Measurements from ENCODE around the gene ITLN1. TPM values are rescaled to one million over a fixed set of nuclear protein-coding genes. Genes with fewer than 3 reads are reported as not detected.

ITLN1 gene
- total RNA-seq, 1 donor from 2014 or later = not detected

DNA sequence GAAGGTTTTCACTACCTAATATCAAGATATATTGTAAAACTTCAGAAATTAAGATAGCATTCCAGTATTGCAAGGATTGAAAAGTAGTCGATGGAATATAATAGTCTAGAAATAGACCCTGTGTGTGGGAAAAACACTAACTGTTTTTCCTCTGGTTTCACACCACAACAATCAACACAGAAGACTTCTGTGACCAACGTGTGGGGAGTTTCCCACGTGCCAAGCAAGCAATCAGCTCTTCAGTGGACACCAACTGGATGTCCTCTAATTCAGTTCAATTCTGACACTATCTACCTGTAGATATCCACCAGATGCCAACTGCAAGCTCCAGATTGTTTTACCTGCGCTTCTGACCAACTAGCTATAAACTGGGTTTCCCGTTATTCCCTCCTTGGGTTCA lies 34.4 kb downstream of the ITLN1 start:
- peaks cover 3% of the 10 kb centered on the region for H3K9me3 Mint-ChIP-seq
- H3K4me3 Mint-ChIP-seq = no peak overlapping the region
- no peak for DNase-seq (ENCODE audit: low spot score in 2 of 2, unreplicated experiment in 2 of 2)
- H3K27ac Mint-ChIP-seq = no peak overlapping the region
- H3K4me1 Mint-ChIP-seq = peaks cover 2% of the 10 kb centered on the region
- H3K27me3 Mint-ChIP-seq (ENCODE audit: low read depth) = peaks cover 16% of the 10 kb centered on the region
- TF ChIP-seq, protein P1, sequence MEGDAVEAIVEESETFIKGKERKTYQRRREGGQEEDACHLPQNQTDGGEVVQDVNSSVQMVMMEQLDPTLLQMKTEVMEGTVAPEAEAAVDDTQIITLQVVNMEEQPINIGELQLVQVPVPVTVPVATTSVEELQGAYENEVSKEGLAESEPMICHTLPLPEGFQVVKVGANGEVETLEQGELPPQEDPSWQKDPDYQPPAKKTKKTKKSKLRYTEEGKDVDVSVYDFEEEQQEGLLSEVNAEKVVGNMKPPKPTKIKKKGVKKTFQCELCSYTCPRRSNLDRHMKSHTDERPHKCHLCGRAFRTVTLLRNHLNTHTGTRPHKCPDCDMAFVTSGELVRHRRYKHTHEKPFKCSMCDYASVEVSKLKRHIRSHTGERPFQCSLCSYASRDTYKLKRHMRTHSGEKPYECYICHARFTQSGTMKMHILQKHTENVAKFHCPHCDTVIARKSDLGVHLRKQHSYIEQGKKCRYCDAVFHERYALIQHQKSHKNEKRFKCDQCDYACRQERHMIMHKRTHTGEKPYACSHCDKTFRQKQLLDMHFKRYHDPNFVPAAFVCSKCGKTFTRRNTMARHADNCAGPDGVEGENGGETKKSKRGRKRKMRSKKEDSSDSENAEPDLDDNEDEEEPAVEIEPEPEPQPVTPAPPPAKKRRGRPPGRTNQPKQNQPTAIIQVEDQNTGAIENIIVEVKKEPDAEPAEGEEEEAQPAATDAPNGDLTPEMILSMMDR (IDR thresholded peaks at IDR 0.05; ENCODE audit: unreplicated experiment) = no peak
- no peaks in the 10 kb centered on the region for H3K36me3 Mint-ChIP-seq

DNA sequence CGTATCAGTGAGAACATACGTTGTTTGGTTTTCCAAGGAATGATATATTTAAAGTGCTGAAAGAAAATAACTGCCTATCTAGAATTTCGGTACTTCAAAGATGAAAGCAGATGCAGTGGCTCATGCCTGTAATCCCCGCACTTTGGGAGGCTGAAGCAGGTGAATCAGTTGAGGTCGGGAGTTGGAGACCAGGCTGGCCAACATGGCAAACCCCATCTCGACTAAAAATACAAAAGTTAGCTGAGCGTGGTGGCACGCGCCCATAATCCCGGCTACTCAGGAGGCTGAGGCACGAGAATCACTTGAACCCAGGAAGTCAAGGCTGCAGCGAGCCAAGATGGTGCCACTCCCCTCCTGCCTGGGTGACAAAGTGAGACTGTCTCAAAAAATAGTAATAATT lies 38.7 kb downstream of the ITLN1 start:
- no peak for DNase-seq (ENCODE audit: low spot score in 2 of 2, unreplicated experiment in 2 of 2)
- Mint-ChIP-seq H3K36me3 (no peaks in the 10 kb centered on the region), H3K4me1 (peaks cover 25% of the 10 kb centered on the region), H3K9me3 (peaks cover 6% of the 10 kb centered on the region), H3K4me3 (no peak overlapping the region), H3K27ac (no peak overlapping the region), H3K27me3 (ENCODE audit: low read depth) (peaks cover 13% of the 10 kb centered on the region)
- TF ChIP-seq, protein P1 (IDR thresholded peaks at IDR 0.05; ENCODE audit: unreplicated experiment) = no peak

DNA sequence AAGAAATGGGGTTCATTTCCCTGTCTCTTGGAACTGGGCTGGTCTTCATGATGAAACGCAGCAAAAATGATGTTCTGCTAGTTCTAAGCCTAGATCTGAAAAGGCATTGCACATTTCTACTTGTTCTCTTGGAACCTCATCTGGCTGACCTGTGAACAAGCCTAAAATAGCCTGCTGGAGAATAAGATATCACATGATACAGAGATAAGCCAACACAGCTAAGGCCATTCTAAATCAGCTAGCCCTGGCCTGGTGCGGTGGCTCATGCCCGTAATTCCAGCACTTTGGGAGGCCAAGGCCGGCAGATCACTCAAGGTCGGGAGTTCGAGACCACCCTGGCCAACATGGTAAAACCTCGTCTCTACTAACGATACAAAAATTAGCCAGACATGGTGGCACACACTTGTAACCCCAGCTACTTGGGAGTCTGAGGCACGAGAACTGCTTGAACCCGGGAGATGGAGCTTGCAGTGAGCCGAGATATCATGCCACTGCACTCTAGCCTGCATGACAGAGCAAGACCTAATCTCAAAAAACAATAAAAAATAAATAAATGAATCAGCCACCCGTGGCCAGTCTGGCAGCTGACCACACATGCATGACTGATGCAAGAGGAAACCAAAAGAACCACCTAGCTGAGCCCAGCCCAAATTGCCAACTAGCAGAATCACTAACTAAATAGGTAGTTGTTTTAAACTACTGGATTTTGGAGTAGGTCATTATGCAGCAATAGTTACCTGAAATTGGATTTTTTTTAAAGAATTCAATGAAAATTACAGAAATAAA lies 40.3 kb downstream of the ITLN1 start:
- Mint-ChIP-seq H3K27me3 (ENCODE audit: low read depth) (peaks cover 8% of the 10 kb centered on the region), H3K27ac (no peak overlapping the region), H3K4me3 (no peak overlapping the region), H3K4me1 (peaks cover 25% of the 10 kb centered on the region), H3K9me3 (peaks cover 6% of the 10 kb centered on the region), H3K36me3 (no peaks in the 10 kb centered on the region)
- no peak for DNase-seq (ENCODE audit: low spot score in 2 of 2, unreplicated experiment in 2 of 2)
- TF ChIP-seq, protein P1 (IDR thresholded peaks at IDR 0.05; ENCODE audit: unreplicated experiment) = no peak

DNA sequence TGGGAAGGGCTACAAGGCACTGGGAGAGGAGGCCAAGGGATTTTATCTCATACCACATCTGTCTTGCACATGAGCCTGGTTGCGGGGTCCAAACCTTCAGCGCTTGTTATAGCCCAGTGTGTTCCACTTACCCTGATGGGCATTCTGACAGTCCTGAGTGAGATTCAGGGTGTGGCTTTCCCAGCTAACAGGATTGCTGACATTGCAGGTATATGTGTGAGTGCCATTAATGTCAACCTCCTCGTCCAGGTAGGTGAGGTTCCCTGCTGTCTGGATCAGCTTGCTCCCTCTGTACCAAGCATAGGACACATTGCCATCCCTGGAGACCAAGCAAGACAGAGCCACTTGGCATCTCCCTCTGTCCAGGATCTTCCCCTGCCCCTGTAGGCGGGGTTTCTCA lies 43.9 kb downstream of the ITLN1 start:
- H3K27me3 Mint-ChIP-seq (ENCODE audit: low read depth) = no peaks in the 10 kb centered on the region

DNA sequence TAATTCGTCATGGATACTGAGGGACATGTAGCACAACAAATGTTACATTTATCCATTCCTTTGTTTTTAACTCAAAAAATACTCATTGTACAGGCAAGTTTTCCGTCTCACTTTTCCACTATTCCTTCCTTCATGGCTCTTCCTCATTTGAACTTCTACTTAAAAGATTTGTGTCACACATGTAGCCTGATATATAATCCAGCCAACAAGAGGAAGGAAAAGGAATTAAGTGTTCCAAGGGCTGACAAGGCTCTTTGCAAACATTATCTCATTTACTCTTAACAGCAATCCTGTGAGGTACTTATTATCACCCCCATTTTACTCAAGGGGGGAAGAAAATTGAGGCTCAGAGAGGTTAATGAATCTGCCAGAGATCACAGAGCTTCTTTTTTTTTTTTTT lies 45.2 kb downstream of the ITLN1 start:
- Mint-ChIP-seq H3K36me3 (no peaks in the 10 kb centered on the region), H3K4me1 (peaks cover 23% of the 10 kb centered on the region), H3K27me3 (ENCODE audit: low read depth) (no peaks in the 10 kb centered on the region), H3K4me3 (no peak overlapping the region), H3K9me3 (no peaks in the 10 kb centered on the region), H3K27ac (no peak overlapping the region)
- DNase-seq (ENCODE audit: low spot score in 2 of 2, unreplicated experiment in 2 of 2) = no peak
- TF ChIP-seq, protein P1 (IDR thresholded peaks at IDR 0.05; ENCODE audit: unreplicated experiment) = no peak

More for the DNA sequence above, 43.9 kb downstream of the ITLN1 start:
- Mint-ChIP-seq H3K27ac (no peak overlapping the region), H3K4me3 (no peak overlapping the region), H3K9me3 (peaks cover 3% of the 10 kb centered on the region), H3K36me3 (no peaks in the 10 kb centered on the region), H3K4me1 (peaks cover 27% of the 10 kb centered on the region)
- DNase-seq (ENCODE audit: low spot score in 2 of 2, unreplicated experiment in 2 of 2) = no peak
- TF ChIP-seq, protein P1 (IDR thresholded peaks at IDR 0.05; ENCODE audit: unreplicated experiment) = no peak
